ENCODE results near the gene COL4A6.

Gene COL4A6

DNA sequence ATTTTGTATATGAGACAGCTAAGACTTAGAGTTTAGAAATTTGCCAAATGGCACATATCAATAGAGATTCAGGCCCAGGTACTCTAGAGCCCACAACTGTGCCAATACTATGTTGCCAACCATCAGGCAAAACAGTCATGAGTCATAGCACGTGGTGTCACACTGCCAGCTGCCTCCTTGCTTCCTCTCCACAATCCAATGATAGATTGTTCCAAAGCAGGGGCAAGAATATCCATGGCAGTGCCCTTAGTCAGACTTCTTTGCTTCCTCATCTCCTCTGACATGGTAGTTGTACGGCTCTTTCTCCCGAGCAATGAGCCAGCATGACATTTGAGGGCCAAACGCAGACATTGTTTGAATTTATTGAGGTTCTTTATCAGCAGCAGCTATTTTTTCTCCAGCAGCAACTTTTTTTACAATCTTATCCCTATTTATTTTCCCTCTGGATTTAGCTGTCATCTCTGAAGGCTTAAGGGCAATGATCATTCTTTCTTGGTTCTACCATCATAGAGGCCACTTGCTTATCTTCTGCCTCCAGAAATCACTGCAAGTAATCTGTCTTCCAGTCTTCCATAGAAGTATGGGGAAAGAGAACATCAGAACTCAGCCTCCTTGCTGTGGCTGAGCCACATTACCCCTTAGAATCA, 169.7 kb downstream of the COL4A6 start:
- DNase-seq: no peak

DNA sequence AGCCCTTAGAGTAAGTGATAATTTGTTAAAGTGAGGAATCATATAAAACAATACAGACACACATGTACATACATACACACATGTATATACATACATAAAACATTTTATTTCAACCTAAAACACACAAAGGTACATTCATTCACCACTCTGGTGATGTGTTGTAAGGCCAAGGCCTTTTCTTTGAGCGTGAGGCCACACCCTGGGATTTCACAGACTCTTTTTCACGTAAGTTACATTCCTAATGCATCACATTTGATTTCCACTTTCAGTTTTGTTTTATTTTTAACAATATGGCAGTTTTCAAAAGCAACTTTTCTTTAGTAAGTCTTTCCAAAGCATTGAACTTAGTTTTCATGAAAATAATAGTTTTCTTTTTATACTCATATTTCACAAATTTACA, 170.7 kb downstream of the COL4A6 start:
- DNase-seq: no peak

DNA sequence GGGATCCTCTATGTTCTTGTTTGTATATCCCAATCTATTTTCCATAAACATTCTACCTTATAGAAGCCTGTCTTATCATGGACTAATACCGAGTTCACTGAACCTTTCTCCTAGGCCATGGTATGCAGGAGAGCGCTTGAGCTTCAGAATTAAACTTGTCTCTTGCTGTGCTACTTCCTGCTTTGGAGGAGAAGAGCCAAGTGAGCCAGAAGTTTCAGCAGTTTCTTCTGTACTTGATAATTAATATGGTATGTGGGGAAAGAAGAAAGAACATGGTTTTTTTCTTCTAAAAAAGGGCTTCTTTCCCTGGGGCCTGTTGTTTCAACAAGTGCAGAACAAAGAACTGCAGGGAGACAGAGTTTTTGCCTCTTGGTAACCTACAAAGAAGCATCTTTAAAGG, 173.8 kb downstream of the COL4A6 start:
- DNase-seq: no peak

DNA sequence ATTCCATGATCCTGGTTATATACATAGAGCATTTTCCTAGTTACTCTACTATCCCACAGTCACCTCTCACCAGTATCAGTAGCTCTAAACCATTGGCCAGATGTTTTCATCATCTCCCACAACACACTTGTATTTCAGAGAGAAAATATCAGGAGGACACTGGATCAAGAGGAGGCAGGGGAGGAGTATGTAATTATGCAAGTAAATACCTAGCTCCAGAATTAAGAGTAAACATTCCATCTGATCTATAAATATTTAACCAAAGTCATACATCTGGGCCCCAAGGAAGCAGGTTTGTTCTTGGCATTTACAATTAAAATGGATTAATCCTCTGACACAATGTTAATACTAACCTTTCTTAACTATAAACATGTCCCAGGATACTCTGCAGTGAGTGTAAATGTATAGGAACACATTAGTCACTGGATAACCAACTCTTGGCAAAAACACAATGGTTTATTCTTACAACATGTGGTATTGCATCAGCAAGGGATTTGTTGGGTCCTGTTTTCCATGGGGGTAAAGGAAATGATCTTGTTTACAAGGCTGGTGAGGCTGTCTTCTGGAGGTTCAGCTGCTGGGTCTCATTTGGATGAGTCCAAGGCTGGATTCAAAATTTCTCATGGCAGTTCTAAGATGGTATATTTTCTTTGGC, 176.5 kb downstream of the COL4A6 start:
- no peak for DNase-seq

DNA sequence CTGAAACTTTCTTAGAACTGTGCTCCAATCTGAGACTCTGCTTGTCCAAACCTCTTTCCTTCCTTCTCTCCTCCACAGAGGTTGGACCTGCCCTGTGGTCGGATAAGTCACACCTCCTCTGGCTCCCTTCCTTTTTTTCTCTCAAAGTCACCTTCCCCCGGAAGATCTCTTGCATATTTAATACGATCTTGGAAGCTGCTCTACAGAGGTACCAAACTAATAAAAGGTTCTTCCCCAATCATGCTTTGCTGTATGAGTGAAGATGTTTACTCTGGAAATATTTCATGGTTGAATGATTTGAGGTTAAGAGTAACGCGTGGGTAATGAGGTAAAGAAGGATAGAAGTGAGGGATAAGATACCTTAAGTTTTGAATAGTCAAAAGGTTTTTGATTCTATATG, 180.7 kb downstream of the COL4A6 start:
- DNase-seq: no peak

DNA sequence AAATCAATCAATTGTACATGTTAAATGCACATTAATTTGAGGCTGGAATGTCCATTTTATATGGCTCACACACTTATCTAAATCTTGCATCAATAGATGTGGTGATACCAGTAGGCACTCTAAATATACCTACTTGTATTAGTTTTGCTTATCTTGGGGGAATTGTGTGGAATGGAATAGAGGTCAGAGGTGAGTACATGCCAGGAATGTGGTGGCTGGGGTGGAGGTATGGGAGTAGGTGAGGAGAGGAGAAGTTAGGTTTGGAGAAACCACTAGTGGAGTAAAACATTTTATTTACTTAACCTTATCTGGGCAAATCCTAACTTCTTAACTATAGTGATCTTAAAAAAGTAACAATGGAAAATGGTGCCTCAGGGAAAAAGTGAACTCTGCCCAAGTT, 183.6 kb downstream of the COL4A6 start:
- DNase-seq: no peak

DNA sequence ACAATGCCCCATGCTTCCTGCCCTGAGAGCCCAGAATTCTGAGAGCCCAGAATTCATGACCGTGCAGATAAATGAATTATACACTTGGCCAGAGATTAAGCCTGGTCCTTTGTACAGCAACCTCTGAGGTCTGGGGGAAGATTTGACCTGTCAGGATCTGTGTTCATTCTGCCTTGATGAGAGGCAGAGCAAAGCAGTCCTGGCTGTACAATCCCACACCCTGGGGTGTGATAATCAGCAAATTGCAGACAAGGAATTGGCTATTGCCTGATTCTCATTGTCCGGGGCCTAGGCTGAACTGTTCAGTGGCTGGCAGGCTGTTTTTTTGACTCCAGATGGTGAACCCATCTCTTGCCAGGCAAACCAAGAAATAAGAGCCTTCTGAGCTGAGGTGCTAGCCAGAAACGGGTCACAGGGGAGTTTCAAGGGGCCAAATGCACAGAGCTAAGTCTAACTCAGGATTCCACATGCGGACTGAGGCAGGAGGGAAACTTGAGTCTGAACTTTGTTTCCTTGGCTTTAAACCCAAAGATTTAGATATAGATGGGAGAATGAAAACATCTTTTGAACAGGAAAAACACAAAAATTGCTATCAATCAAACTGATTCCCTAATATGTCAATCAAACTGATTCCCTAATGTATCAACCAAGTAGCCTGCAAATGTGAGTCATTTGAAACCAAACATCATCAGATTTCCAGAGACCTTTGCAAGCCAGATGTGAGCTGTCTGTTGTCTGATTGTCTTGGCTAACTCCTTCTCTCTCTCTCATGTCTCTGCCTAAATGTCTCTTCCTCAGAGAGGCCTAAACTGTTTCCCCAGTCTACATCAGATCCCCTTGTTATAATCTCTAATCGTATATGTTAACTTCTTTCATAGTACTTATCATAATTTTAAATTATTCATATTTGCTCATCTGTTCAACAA, 187.3 kb downstream of the COL4A6 start:
- no peak for DNase-seq

DNA sequence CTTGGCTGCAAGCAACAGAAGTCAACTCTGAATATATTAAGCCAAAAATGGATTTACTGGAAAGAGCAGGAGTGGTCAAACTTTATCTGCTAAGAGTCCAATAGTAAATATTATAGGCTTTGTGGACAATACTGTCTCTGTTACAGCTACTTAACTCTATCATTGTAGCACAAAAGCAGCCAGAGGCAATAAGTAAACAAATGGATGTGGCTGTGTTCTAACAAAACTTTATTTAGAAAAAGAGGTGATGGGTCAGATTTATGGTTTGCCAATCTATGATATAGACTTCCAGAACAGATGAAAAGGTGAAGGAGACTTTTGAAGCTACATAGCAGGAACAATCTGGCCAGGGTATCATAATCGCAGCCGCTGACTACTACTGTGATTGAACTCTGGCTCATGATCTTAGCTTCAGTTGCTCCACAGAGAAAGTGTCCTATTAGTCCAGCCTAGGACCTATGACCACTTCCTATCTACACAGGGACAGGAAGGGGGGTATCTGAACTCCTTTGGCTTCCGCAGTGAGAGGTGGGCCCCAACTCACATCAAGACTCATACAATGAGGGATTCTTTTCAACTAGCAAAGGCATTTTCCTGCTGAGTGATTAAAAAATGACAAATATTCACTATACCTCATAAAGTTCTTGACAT, 191.8 kb downstream of the COL4A6 start:
- no peak for DNase-seq

DNA sequence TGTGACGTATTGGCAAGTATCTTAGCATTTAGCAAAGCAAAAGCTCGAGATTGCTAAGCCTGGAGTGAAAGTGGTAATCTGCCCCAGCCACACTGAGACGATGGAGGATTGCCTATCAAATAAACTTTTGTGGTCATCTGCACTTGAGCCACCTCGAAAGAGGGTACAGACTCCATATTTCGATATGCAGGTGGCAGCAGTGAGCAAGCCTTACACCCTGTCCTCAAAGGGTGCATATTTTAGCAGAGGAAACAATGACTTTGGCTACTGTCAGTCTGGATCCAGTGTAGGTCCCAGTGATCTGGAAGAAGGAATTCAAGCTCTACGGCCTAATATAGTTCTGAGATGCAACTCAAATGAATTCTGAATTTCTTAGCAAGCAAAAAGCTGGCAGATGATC, 192.8 kb downstream of the COL4A6 start:
- DNase-seq: no peak

DNA sequence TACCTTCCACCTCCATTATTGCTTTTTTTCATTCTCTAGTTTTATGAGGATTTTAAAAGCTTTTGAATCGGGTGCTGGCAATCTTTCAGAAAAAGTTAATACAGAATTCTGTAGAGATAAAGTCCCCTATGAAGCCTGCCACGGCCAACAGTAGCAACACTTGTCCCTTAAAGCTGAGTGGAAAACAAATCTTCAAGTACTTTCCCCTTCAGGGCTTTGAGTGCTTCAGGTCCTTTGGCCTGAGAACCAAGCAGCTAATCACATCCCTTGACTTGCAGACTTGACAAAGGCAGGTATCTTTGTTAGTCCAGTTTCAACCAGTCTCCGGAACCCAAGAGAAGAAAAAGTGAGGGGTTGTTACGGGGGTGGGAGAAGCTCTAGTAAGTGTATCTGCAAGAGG, 202.2 kb downstream of the COL4A6 start:
- DNase-seq: no peak

DNA sequence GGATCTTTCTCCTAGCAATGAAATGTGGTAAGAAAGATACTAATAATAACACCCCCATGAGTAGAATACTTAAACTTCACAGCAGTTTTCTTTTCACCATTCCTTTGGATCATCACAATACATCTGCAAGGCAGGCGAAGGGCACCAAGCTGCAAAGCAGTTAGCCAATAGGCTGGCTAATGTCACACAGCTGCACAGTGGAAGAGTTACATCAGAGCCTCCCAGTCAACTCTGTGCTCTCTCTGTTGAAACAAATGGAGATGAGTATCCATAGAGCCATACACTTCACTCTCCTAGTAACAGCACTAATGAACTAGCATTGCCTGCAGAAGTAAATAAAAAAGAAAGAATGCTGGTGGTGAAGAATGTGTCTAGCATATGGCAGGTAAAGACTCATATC, 207.6 kb downstream of the COL4A6 start:
- DNase-seq: no peak

DNA sequence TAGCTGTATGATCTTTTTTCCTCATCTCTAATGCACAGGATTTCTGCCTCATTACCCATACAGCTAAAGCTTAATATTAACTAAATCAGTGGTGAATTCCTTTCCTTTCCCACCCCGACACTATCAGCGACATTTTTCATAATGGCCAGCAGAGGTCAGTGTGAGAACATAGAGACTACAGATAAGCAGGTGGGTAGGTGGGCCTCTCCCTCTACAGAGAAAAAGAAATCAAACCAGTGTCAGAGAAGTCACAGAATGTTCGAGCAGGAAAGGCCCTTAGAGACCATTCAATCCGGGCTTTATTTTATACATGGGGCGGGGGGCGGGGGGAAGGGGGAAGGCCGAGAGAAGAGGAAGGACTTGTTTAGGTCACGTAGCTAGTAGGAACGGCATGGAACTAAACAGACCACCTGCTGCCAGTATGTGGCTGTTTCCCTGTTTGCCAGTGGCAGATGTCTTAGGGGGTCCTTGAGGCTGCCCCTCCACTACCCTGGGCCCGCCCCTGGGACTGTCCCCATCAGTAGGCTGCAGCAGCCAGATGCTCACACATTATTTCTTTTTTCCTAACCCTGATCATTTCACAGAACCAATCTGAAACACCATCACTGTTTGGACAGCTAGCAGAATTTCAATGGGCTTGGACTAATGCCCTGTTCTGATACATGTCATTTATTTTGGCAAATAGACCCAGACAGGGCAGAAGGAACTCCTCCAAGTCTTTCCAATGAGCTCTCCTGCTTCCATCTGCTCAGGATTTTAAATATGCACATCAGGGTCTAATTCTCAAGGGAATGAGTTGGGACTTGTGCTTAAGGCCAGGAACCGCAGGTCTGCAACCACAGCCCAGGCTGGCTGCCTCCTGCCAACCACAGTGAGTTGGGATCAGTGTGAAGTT, 213.2 kb downstream of the COL4A6 start:
- peak; percentile 14 for DNase-seq

DNA sequence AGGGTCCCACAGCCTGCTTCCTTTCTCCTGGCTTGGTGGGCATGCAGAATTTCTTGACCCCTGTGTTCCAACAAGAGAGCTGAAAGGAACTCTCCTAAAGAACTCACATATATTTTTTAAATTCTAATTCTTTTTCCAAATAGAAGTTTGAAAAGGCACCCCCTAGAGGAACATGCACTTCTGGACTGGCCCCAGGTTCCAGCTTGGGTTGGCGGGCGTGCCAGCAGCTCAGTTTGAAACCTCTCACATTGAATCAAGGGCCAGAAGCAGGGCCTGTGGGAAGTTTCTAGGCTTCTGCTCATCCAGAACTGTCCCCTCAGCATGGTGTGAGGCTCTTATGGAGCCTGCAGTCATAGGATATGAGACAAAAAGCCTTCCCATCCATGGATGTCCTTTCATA, 214.0 kb downstream of the COL4A6 start:
- no peak for DNase-seq

DNA sequence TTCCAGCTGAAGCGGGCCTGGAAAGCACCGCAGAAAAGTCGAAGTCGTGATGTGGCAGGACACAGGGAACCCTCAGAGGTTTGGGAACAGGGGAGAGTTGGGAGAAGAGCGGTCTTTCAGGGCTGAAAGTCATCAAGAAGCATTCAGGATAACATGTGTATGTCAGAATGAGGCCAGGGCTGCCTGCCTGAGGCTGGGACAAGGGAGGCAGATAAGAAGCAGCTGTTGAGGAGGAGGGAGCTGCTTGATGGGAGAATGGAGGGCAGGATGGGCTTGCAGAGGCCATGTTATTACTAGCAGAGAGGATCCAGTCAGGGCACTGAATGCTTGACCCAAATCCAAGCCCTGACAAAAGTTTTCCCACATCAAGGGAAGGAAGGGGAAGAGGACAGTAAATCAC, 214.6 kb downstream of the COL4A6 start:
- DNase-seq: no peak

DNA sequence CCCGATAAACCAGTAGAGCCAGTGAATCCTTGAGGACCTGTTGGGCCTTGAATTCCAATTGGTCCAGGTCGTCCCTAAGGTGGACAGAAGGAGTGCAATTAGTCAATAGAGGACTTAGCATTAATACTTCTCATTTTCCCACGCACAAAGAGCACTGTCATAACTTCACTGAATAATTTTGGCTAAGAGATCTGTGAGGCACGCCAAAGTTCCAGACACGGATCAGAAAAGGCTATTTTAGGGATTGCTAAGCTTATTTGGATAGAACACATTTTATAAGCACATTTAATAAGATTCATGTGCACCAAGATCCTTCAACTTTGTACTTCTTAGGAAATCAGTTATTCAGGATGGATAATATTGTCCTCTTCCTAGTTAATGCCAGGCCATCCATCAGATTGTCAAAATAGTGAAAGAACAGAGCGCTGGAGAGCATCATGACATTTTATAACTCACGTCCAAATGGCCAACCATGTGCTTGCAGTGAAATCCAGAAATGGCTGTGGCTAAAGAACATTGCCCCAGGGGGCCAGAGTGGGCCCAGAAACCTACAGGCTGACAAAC, 216.8 kb downstream of the COL4A6 start:
- no peak for DNase-seq

DNA sequence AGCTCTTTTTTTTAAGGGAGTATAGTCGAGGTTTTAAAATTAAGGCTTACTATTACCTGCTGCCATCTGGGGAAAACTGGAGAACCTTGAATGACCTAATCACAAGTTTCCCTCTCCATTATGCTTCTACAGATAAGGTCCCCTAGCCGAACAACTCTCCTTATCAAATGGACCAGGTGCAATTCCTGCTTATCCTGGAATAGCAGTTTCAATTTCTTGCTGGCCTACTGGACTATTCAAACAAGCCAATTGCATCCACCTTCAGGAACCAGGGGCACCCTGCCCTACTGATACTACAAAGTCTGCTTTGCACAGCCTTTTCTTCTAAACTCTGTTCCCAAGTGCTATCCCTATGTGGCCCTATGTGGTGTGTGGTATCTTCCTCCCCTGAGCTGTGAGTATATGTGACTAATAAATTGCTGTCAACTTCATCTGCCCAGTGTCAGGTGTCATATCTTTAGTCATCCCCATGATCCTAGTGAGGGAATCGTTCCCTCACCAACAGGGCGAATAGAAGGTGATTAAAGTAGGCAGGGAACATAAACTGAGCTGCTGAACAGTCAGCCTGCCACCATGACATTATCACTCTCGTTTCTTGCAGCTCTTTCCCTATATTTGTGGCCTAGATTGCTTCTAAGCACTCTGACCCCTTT, 218.1 kb downstream of the COL4A6 start:
- DNase-seq: no peak

DNA sequence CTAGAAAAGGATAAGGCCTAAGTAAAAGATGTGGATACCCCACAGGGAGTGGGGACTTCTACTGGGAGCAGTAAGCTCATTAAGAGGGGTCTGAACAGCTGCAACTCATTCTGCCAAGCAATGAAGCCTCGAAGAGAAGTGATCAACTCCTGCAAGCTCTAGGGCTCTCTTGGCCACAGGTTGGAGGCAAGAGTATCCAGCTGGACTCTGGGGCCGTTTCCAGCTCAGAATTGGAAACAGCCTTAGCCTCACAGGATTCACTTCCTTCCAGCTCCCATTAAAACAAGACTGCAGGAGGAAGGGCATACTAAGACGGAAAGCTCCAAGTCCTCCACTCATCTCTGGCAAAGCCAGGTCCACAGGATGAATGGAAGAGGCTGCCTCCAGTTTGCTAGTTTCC, 220.3 kb downstream of the COL4A6 start:
- DNase-seq: no peak

DNA sequence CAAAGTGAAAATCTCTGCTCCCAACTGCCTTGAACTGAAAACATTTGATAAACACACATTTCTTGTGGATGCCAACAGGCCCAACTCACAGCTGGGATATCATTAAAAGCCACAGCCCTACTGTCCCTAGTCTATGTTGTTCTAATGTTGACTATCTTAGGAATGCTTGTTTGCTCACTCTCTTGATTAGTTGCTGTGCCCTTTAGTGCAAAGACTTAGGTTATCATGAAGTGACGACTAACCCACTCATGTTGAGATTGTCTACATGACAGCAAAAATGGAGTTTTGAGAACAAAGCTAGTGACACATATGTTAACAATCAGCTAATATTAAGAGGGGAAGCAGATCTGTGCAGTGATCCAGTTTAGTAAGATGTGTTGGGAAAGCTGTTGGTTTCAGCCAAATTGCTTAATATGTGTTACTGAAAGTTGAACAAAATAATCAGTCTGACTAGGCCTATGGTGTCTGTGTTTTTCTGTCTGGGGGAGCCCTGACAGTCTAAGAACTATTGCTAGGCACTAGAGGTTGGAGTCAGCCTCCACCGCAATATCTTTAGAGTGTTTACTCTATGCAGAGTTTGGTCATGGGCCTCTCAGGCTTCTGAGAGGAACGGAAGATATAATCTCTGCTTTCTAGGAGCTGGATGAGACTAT, 221.2 kb downstream of the COL4A6 start:
- DNase-seq: no peak

DNA sequence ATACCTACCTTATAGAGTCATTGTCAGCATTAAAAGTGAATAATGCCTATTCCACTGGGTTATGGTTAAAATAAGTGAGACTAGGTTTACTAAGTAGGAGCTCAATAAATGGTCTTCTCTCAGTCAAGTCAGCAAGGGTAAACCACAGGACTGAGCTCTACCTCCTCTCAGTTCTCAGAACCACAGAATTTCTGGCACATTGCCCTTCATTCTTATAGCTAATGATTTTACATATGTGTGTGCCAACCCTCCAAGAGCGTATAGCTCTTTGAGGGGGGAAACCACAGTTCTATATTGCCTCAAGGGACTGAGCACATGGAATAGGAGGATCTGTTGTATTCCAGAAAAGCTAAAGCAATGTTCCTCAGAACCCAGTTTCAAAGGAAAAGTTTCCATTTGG, 221.8 kb downstream of the COL4A6 start:
- DNase-seq: no peak

DNA sequence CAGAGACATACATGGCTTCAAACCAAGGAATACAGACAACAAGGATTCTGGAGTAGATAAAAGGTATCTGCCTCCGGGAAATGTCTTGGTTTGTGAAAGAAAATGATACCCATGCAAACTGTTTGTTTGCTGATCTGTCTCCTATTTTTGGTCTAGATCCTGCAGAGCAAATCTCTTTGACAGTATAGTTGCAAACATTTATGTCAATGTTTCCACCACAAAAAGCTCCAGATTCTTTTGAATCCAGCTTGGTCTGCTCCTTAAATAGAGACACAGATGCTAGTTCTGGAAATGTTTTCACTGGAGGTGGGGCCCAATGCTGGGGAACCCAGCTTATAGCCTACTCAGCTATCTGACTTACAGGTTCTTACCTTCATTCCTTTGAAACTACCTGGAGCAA, 226.9 kb downstream of the COL4A6 start:
- no peak for DNase-seq

DNA sequence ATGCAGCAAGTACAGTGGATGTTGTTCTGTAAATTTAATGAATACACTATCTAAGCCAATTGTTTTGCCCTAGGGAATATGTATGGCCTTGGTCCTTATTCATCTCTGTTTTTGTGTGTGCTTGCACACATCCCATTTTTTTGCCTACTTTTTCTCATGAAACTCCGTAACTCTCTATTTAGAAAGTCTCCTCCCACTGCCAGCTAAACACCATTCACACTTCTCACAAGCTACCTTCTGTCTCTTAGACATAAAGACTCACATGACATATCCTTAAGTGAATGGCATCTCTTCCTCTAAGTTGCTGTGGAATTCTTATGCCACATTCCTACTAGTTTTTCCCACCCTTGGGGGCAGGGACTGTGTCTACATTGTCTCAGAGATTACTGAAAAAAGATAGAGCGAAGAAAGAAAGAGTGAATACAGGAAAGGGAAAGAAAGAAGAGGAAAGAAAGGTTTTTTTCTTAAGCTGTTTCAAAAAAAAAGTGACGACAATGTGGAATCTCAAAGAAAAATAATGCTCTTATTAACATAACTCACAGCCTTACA, 229.1 kb downstream of the COL4A6 start:
- no peak for DNase-seq
